HG03575 (cell line): ENCODE results near the gene USE1.
"Not testable (repeated sequence)": the region's sequence is repeated elsewhere in the genome, so short reads cannot be mapped to it uniquely, and the experiment has no call there.

Experiments
- ATAC-seq: cut with Tn5 transposase; IDR thresholded peaks from one replicate; pipeline ENCODE4 v1.9.1; 2021; ENCODE audit not compliant: unreplicated experiment, insufficient number of reproducible peaks, low FRiP score; ENCODE audit errors: extremely low read depth

Gene USE1, protein sequence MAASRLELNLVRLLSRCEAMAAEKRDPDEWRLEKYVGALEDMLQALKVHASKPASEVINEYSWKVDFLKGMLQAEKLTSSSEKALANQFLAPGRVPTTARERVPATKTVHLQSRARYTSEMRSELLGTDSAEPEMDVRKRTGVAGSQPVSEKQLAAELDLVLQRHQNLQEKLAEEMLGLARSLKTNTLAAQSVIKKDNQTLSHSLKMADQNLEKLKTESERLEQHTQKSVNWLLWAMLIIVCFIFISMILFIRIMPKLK

DNA sequence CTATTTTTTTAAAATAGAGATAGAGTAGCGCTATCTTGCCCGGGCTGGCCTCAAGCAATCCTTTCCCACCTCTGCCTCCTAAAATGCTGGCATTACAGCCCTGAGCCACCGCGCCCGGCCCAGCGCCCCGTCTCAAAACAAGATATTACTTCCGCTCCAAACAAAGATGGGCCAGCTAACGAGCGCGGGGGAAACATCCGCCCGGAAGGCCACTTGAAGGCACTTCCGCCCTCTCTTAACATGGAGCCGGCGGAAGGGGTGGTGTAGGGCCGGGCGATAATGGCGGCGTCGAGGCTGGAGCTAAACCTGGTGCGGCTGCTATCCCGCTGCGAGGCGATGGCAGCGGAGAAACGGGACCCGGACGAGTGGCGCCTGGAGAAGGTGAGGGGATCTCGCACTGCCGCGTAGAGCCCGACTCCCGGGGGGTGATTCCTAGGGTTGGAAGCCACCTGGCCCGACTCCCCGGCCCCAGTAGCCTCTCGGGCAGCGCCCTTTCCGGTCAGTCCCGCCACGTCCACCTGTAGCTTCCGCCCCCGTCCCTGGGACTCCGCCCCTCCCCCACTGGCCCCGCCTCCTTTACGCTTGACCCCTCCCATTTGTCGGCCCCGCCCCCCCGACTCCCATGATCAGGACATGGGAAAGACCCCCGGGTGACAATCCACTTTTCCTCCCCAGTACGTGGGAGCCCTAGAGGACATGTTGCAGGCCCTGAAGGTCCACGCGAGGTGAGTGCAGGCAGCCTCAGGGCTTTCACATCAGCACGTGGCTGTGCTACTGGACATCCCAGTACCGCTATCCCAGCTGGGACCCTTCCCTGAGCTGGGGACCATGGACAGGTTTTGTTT, at the start of gene USE1:
USE1 (plus strand) TSS at position 231 of the 845 bp plus-strand sequence; CDS start at position 280, 49 bp downstream.
- no peak for ATAC-seq

GRCh38 chr19:17165715-17166114, 49.4 kb upstream of the USE1 start:
- no peak for ATAC-seq

- no peak for ATAC-seq
These were observed 44.4 kb upstream of the USE1 start for GRCh38 chr19:17170538-17171297.

- no peak for ATAC-seq
These were observed 43.3 kb upstream of the USE1 start for GRCh38 chr19:17171874-17172273.

DNA sequence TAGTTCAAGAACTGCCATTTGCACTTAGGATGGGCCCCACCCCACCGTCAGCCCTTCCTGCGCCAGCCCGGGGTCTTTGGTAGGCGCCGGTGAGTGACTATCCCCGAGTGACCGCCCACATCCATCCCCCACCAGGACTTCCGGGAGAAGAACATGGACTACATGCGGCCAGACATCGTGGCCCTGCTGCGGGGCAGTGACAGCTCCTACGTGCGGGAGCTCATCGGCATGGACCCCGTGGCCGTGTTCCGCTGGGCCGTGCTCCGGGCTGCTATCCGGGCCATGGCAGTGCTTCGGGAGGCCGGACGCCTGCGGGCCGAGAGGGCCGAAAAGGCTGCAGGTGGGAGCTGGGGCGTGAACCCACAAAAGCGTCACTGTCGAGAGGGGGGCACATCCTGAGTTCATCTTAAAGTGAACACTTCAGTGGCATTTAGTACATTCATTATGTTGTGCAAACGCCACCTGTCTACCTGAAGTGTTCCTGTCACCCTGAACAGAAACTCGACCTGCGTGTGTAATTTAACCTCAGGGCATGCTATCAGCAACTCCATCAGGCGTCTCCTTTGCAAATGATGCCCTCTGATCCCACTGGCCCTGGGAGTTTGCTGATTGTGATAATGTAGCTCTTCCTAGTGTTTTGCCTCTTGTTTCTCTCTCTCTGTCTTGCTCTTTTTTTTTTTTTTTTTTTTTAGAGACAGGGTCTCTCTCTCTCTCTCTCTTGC, 42.4 kb upstream of the USE1 start:
- ATAC-seq, result no peak

- ATAC-seq, result no peak
These were observed 36.9 kb upstream of the USE1 start for GRCh38 chr19:17178291-17178690.

DNA sequence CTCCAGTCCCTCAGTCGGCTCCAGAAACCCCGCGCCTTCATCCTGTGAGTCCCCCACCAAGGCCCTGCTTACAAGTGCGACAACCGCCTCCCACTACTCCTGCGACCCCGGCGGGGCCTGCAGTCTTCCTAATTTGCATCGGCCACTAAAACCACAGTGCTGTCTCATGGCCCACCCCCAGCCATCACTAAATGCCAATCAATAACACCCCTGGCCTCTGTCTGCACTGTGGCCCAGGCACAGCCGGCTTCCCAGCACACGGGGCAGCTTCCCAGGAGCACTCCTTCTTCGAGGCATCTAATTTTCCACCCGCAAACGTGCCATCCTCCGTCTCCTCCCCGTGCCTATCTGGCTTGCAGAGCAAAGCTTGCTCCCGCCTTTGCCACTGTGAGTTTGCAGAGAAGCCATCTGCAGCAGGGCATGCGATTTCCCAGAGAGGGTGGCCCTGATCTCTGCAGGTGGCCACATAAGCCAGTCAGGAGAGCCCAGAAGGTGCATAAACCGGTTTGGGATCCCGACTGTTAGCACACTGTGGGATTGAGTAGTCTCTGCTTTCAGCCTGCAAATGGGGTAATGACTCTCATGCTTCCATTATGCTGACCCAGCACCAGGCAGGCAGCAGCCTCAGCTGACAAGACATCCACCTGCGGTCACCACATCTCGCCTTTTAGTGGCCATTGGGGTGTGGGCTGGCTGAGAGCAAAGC, 34.0 kb upstream of the USE1 start:
- ATAC-seq, result no peak

DNA sequence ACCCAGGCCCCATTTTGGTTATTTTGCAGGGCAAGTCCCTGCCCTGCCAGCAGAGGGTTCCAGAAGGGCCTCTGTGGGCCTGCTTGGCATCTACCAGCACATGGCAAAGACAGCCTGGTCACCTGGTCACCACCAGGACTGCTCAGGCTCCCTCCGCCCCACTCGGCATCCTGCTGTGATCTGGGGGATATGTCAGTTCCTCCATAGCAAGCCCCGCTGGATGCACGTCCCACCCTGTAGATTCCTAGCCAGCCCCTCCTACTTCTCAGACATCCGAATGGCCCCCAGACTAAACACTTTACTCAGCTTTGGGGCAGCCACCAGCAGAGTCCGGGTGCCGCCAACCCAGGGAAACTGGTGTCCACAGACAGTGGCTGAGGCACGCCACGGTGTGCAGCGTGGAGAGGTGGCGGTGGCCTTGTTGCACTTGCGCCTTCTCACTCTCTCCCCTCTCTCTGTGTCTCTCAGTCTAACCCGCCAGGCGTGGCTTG, 31.8 kb upstream of the USE1 start:
- ATAC-seq, result no peak

GRCh38 chr19:17183858-17184321, 31.3 kb upstream of the USE1 start:
- ATAC-seq, result no peak

DNA sequence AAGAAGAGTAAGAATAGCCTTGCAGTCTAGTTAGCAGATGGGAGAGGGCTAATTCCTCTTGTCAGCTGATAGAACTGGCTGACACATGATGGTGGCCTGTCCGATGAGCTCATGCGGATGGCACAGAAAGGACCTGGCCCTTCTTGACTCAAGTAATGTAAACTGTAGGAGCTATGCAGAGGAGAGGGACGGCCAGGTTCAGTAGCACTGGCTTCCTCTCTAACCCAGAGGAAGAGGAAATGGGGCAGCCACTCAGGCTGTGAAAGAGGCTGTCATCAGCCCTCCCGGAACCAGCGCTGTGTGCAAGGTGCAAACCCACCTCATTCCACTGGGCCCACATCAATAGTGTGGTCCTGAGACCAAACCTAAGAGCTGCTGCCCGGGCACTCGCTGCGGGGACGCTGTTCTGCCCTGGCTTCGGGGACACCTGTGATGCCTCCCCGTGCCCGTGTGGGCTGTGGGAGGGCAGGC, 30.8 kb upstream of the USE1 start:
- no peak for ATAC-seq

DNA sequence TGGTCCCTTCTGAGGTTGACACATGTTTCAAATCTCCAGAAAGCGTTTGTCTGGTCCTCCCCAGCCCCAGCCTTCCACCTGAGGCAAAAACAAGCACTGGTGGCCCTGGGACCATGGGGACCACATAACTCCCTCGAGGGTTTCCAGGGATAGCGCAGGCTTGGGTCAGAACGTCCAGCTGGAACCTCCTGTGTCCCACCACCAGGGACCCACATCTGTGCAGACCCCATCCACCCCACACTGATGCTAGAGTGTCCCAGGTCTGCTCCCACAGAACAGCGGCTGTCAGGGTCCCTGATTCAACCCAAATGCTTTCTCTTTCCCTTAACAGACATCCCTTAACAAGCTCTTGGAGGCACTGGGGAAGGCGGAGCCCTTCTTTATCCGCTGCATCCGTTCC, 29.6 kb upstream of the USE1 start:
- no peak for ATAC-seq

- not testable (repeated sequence) for ATAC-seq
These were observed 23.4 kb upstream of the USE1 start for GRCh38 chr19:17191736-17192135.

- no peak for ATAC-seq
These were observed 22.4 kb upstream of the USE1 start for GRCh38 chr19:17192751-17193150.

DNA sequence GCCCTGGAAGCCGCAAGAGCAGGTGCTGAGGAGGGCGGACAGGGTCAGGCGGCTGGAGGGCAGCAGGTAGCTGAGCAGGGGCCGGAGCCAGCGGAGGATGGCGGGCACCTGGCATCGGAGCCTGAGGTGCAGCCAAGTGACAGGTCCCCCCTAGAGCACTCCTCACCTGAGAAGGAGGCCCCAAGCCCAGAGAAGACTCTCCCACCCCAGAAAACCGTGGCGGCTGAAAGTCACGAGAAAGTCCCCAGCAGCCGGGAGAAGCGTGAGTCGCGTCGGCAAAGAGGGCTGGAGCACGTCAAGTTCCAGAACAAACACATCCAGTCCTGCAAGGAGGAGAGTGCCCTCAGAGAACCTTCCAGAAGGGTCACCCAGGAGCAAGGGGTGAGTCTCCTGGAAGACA, 20.5 kb upstream of the USE1 start:
- ATAC-seq, result no peak

GRCh38 chr19:17195106-17195505, 20.1 kb upstream of the USE1 start:
- ATAC-seq, result no peak

- no peak for ATAC-seq
These were observed 18.5 kb upstream of the USE1 start for GRCh38 chr19:17196610-17197009.

DNA sequence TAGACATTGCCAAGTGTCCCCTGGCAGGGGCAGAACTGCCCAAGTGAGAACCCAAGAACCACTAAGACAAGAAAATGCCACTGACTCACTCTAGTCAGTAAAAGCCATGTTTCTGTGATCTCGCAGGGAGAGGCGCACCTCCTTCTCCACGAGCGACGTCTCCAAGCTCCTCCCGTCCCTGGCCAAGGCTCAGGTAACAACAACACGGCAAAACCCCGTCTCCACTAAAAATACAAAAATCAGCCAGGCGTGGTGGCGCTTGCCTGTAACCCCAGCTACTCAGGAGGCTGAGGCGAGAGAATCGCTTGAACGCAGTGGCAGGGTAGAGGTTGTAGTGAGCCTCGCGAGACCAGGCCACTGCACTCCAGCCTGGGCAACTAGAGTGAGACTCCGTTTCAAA, 17.5 kb upstream of the USE1 start:
- no peak for ATAC-seq

- ATAC-seq, result no peak
These were observed 14.6 kb upstream of the USE1 start for GRCh38 chr19:17200408-17201079.
